Mesothelial cell of epicardium (in vitro differentiated cells): ENCODE data around the gene TMEM52. TPM values are rescaled to one million over a fixed set of nuclear protein-coding genes. Genes with fewer than 3 reads are reported as not detected.
"Not testable (repeated sequence)": the region's sequence is repeated elsewhere in the genome, so short reads cannot be mapped to it uniquely, and the experiment has no call there.

Source experiments
- DNase-seq, 2 experiments: peaks; one replicate each; pipeline ENCODE4 v3.0.0; 2021; ENCODE audit warnings: low spot score in 2 of 2; ENCODE audit not compliant: unreplicated experiment in 2 of 2
- H3K27ac Mint-ChIP-seq: 2 replicates; pipeline ENCODE4 v1.8.0; 2021; ENCODE audit warnings: mixed read lengths
- H3K27me3 Mint-ChIP-seq: 2 replicates; pipeline ENCODE4 v1.8.0; 2021; ENCODE audit warnings: low read depth, mixed read lengths
- H3K36me3 Mint-ChIP-seq: 2 replicates; pipeline ENCODE4 v1.8.0; 2021; ENCODE audit warnings: mixed read lengths
- H3K4me1 Mint-ChIP-seq: 2 replicates; pipeline ENCODE4 v1.8.0; 2021; ENCODE audit warnings: mixed read lengths
- H3K4me3 Mint-ChIP-seq: 2 replicates; pipeline ENCODE4 v1.8.0; 2021; ENCODE audit warnings: mild to moderate bottlenecking, moderate library complexity, mixed read lengths
- H3K9me3 Mint-ChIP-seq: 2 replicates; pipeline ENCODE4 v1.8.0; 2021; ENCODE audit warnings: mixed read lengths
- CTCF ChIP-seq: fragments of 200-600 bp; sonication (generic); IDR thresholded peaks from one replicate; pipeline ENCODE4 v1.5.0; 2021; ENCODE audit warnings: antibody characterized with exemption; ENCODE audit not compliant: unreplicated experiment
- total RNA-seq: library from RNA; stranded (reverse); gene quantifications from 3 replicates; pipeline ENCODE4 v1.2.1, GENCODE V29; 2021

The TMEM52 gene
- total RNA-seq, 1 donor from 2014 or later = 2.8 TPM

- no peak overlapping the region for H3K27ac Mint-ChIP-seq
- DNase-seq = no peak
- TF ChIP-seq CTCF = no peak
- H3K9me3 Mint-ChIP-seq = peaks cover 5% of the 10 kb centered on the region
- H3K27me3 Mint-ChIP-seq = peaks cover 6% of the 10 kb centered on the region
- H3K4me1 Mint-ChIP-seq = no peaks in the 10 kb centered on the region
- H3K4me3 Mint-ChIP-seq = no peak overlapping the region
- no peaks in the 10 kb centered on the region for H3K36me3 Mint-ChIP-seq
Observed at GRCh38 chr1:1937549-1938275, 18.6 kb upstream of the TMEM52 start.

GRCh38 chr1:1937061-1937460 lies 18.0 kb upstream of the TMEM52 start:
- Mint-ChIP-seq H3K4me1 (no peaks in the 10 kb centered on the region), H3K9me3 (peaks cover 5% of the 10 kb centered on the region), H3K27me3 (peaks cover 6% of the 10 kb centered on the region), H3K4me3 (no peak overlapping the region), H3K27ac (no peak overlapping the region), H3K36me3 (no peaks in the 10 kb centered on the region)
- no peak for TF ChIP-seq CTCF
- no peak for DNase-seq

- H3K9me3 Mint-ChIP-seq, H3K36me3 Mint-ChIP-seq, H3K4me1 Mint-ChIP-seq, H3K27ac Mint-ChIP-seq, H3K27me3 Mint-ChIP-seq, DNase-seq, H3K4me3 Mint-ChIP-seq: not testable (repeated sequence)
Observed at GRCh38 chr1:1934848-1935247, 15.8 kb upstream of the TMEM52 start.

- Mint-ChIP-seq H3K4me3 (no peak overlapping the region), H3K36me3 (no peaks in the 10 kb centered on the region), H3K27ac (no peak overlapping the region), H3K27me3 (peaks cover 5% of the 10 kb centered on the region), H3K4me1 (no peaks in the 10 kb centered on the region), H3K9me3 (peaks cover 5% of the 10 kb centered on the region)
- no peak for DNase-seq
- no peak for TF ChIP-seq CTCF
Observed at GRCh38 chr1:1929639-1930545, 10.8 kb upstream of the TMEM52 start.

GRCh38 chr1:1929102-1929638 lies 10.1 kb upstream of the TMEM52 start:
- no peaks in the 10 kb centered on the region for H3K4me1 Mint-ChIP-seq
- H3K9me3 Mint-ChIP-seq = peaks cover 5% of the 10 kb centered on the region
- TF ChIP-seq CTCF = no peak
- no peaks in the 10 kb centered on the region for H3K36me3 Mint-ChIP-seq
- no peak overlapping the region for H3K4me3 Mint-ChIP-seq
- peaks cover 5% of the 10 kb centered on the region for H3K27me3 Mint-ChIP-seq
- DNase-seq = no peak
- no peak overlapping the region for H3K27ac Mint-ChIP-seq
